NAMALWA (cell line): ENCODE data around the gene AHSA1.

Source experiments
- DNase-seq: peaks from one replicate; pipeline ENCODE4 v3.0.0-alpha.2; 2015; ENCODE audit warnings: low spot score

AHSA1 gene

GRCh38 chr14:77509366-77509765 lies 51.5 kb downstream of the AHSA1 start:
- DNase-seq, result no peak

- no peak for DNase-seq
Observed at GRCh38 chr14:77511486-77512162, 53.7 kb downstream of the AHSA1 start.

GRCh38 chr14:77516126-77516525 lies 58.2 kb downstream of the AHSA1 start:
- DNase-seq, result no peak
